Parathyroid adenoma (tissue), 2 donors: ENCODE data around the gene CFAP69.

Experiments
- H2AFZ ChIP-seq: fragments of 300-600 bp; sonication (generic); one replicate; pipeline ENCODE4 v1.7.0; 2017; ENCODE audit warnings: antibody characterized with exemption, mild to moderate bottlenecking
- H3K27ac ChIP-seq: fragments of 300-600 bp; sonication (generic); one replicate; pipeline ENCODE4 v1.7.0; 2017
- H3K27me3 ChIP-seq: fragments of 300-600 bp; sonication (generic); one replicate; pipeline ENCODE4 v1.7.0; 2017; ENCODE audit warnings: low read length; ENCODE audit not compliant: control insufficient read depth, insufficient read depth
- H3K36me3 ChIP-seq: fragments of 300-600 bp; sonication (generic); one replicate; pipeline ENCODE4 v1.7.0; 2017; ENCODE audit warnings: low read length; ENCODE audit not compliant: control insufficient read depth, insufficient read depth
- H3K4me1 ChIP-seq: fragments of 300-600 bp; sonication (generic); one replicate; pipeline ENCODE4 v1.7.0; 2017; ENCODE audit warnings: control low read depth
- H3K4me2 ChIP-seq: fragments of 300-600 bp; sonication (generic); one replicate; pipeline ENCODE4 v1.7.0; 2017; ENCODE audit warnings: low read length
- H3K4me3 ChIP-seq: fragments of 300-600 bp; sonication (generic); one replicate; pipeline ENCODE4 v1.7.0; 2017; ENCODE audit warnings: low read depth, low read length
- H3K79me2 ChIP-seq: fragments of 300-600 bp; sonication (generic); one replicate; pipeline ENCODE4 v1.7.0; 2017; ENCODE audit warnings: control low read depth
- H3K9ac ChIP-seq: fragments of 300-600 bp; sonication (generic); one replicate; pipeline ENCODE4 v1.7.0; 2017; ENCODE audit warnings: mild to moderate bottlenecking
- H3K9me3 ChIP-seq: fragments of 300-600 bp; sonication (generic); one replicate; pipeline ENCODE4 v1.7.0; 2017; ENCODE audit warnings: low read length; ENCODE audit not compliant: control insufficient read depth
- CTCF ChIP-seq: fragments of 300-600 bp; sonication (generic); IDR thresholded peaks from one replicate; pipeline ENCODE4 v1.7.0; 2017; ENCODE audit warnings: antibody characterized with exemption, mild to moderate bottlenecking
- donor health status: primary hyperparathyroidism.

The CFAP69 gene

GRCh38 chr7:90224195-90224594 is 20.8 kb upstream of the CFAP69 start:
- Histone ChIP-seq H3K4me1 (peaks cover 7% of the 10 kb centered on the region), H3K27ac (no peak overlapping the region), H3K36me3 (no peaks in the 10 kb centered on the region), H2AFZ (no peak overlapping the region), H3K27me3 (no peaks in the 10 kb centered on the region), H3K79me2 (no peaks in the 10 kb centered on the region), H3K4me3 (no peak overlapping the region), H3K4me2 (no peak overlapping the region), H3K9ac (no peak overlapping the region), H3K9me3 (no peaks in the 10 kb centered on the region)
- no peak for TF ChIP-seq CTCF

GRCh38 chr7:90225181-90225580 is 19.8 kb upstream of the CFAP69 start:
- H3K9ac ChIP-seq, result no peak overlapping the region
- no peaks in the 10 kb centered on the region for H3K36me3 ChIP-seq
- H3K4me2 ChIP-seq, result no peak overlapping the region
- no peak overlapping the region for H3K27ac ChIP-seq
- H2AFZ ChIP-seq, result no peak overlapping the region
- peaks cover 7% of the 10 kb centered on the region for H3K4me1 ChIP-seq
- H3K79me2 ChIP-seq, result no peaks in the 10 kb centered on the region
- no peak for TF ChIP-seq CTCF
- H3K4me3 ChIP-seq, result no peak overlapping the region
- H3K9me3 ChIP-seq, result no peaks in the 10 kb centered on the region
- no peaks in the 10 kb centered on the region for H3K27me3 ChIP-seq

GRCh38 chr7:90225601-90226000 is 19.4 kb upstream of the CFAP69 start:
- no peaks in the 10 kb centered on the region for H3K36me3 ChIP-seq

DNA sequence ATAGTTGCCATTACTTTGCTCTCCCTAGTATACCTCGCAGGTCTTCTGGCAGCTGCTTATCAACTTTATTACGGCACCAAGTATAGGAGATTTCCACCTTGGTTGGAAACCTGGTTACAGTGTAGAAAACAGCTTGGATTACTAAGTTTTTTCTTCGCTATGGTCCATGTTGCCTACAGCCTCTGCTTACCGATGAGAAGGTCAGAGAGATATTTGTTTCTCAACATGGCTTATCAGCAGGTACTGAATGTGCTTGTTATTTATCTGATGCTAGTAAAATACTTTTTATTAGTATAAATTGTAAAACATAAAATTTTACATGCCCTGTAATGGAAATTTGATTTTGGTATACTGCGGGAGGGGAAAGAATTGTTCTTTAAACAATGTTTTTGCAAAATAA is 17.7 kb upstream of the CFAP69 start:
- no peak overlapping the region for H3K4me2 ChIP-seq
- H3K36me3 ChIP-seq, result no peaks in the 10 kb centered on the region
- H3K27ac ChIP-seq, result no peak overlapping the region
- no peaks in the 10 kb centered on the region for H3K9me3 ChIP-seq
- H3K4me3 ChIP-seq, result no peak overlapping the region
- no peak overlapping the region for H3K9ac ChIP-seq
- no peak for TF ChIP-seq CTCF
- no peaks in the 10 kb centered on the region for H3K27me3 ChIP-seq
- no peak overlapping the region for H2AFZ ChIP-seq
- no peaks in the 10 kb centered on the region for H3K79me2 ChIP-seq
- H3K4me1 ChIP-seq, result peaks cover 7% of the 10 kb centered on the region

More at GRCh38 chr7:90225601-90226000, 19.4 kb upstream of the CFAP69 start:
- H3K4me2 ChIP-seq, result no peak overlapping the region
- no peak for TF ChIP-seq CTCF
- H3K79me2 ChIP-seq, result no peaks in the 10 kb centered on the region
- H3K4me1 ChIP-seq, result peaks cover 7% of the 10 kb centered on the region
- no peak overlapping the region for H3K27ac ChIP-seq
- H3K4me3 ChIP-seq, result no peak overlapping the region
- H3K9me3 ChIP-seq, result no peaks in the 10 kb centered on the region
- no peaks in the 10 kb centered on the region for H3K27me3 ChIP-seq
- H3K9ac ChIP-seq, result no peak overlapping the region
- no peak overlapping the region for H2AFZ ChIP-seq

DNA sequence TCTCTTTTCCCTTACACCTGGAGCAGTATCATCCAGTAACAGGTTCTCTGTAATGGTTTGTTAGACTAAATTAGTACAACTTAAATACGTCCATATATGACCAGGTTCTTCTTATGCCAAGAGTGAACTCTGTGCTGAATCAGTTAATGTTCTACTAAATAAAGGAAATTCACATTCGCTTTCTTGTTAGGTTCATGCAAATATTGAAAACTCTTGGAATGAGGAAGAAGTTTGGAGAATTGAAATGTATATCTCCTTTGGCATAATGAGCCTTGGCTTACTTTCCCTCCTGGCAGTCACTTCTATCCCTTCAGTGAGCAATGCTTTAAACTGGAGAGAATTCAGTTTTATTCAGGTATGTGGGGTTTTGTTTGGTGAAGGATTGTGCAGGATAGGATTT is 15.3 kb upstream of the CFAP69 start:
- no peaks in the 10 kb centered on the region for H3K4me1 ChIP-seq
- no peak overlapping the region for H3K4me3 ChIP-seq
- no peak overlapping the region for H3K9ac ChIP-seq
- TF ChIP-seq CTCF, result no peak
- no peaks in the 10 kb centered on the region for H3K27me3 ChIP-seq
- H3K79me2 ChIP-seq, result no peaks in the 10 kb centered on the region
- no peak overlapping the region for H3K27ac ChIP-seq
- H3K9me3 ChIP-seq, result no peaks in the 10 kb centered on the region
- no peak overlapping the region for H3K4me2 ChIP-seq
- H3K36me3 ChIP-seq, result no peaks in the 10 kb centered on the region
- H2AFZ ChIP-seq, result no peak overlapping the region
